ENCODE data around the gene MBD3.

MBD3 gene

GRCh38 chr19:1621574-1621973 is 28.9 kb upstream of the MBD3 start:
- TF ChIP-seq, protein P1, sequence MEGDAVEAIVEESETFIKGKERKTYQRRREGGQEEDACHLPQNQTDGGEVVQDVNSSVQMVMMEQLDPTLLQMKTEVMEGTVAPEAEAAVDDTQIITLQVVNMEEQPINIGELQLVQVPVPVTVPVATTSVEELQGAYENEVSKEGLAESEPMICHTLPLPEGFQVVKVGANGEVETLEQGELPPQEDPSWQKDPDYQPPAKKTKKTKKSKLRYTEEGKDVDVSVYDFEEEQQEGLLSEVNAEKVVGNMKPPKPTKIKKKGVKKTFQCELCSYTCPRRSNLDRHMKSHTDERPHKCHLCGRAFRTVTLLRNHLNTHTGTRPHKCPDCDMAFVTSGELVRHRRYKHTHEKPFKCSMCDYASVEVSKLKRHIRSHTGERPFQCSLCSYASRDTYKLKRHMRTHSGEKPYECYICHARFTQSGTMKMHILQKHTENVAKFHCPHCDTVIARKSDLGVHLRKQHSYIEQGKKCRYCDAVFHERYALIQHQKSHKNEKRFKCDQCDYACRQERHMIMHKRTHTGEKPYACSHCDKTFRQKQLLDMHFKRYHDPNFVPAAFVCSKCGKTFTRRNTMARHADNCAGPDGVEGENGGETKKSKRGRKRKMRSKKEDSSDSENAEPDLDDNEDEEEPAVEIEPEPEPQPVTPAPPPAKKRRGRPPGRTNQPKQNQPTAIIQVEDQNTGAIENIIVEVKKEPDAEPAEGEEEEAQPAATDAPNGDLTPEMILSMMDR (IDR thresholded peaks at IDR 0.05): no peak

DNA sequence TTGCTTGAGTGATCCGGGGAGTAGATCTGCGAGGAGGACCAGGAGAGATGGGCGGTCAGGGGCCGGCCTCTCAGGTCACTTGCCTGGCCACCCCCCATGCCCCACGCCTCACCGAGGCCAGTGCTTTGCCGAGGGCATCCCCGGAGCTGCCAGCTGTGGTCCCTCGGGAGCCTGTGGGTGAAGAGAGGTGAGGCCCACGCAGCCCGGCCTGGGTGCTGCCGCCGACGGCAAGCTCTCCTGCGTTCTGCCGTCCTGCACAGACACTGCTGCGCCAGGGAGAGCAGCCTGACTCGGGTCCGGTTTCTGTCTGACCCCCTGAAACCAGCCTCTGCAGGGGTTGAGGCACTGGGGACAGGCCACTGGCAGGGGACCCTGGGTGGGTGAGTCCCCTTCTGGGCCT is 28.4 kb upstream of the MBD3 start:
- H3K4me1 Mint-ChIP-seq: peaks cover 15% of the 10 kb centered on the region
- no peak for DNase-seq

More at GRCh38 chr19:1621574-1621973, 28.9 kb upstream of the MBD3 start:
- Mint-ChIP-seq H3K9me3 (no peaks in the 10 kb centered on the region), H3K4me1 (peaks cover 15% of the 10 kb centered on the region), H3K27ac (no peak overlapping the region), H3K36me3 (ENCODE audit: low read depth) (peaks cover 55% of the 10 kb centered on the region), H3K27me3 (ENCODE audit: low read depth, poor library complexity) (peaks cover 3% of the 10 kb centered on the region), H3K4me3 (no peak overlapping the region)
- DNase-seq: no peak

GRCh38 chr19:1620502-1620901 is 27.8 kb upstream of the MBD3 start:
- H3K36me3 Mint-ChIP-seq (ENCODE audit: low read depth): peaks cover 59% of the 10 kb centered on the region

More for the DNA sequence above, 28.4 kb upstream of the MBD3 start:
- peaks cover 3% of the 10 kb centered on the region for H3K27me3 Mint-ChIP-seq (ENCODE audit: low read depth, poor library complexity)
- H3K27ac Mint-ChIP-seq: no peak overlapping the region
- H3K36me3 Mint-ChIP-seq (ENCODE audit: low read depth): peaks cover 59% of the 10 kb centered on the region
- TF ChIP-seq, protein P1 (IDR thresholded peaks at IDR 0.05): no peak
- H3K4me3 Mint-ChIP-seq: no peak overlapping the region
- no peaks in the 10 kb centered on the region for H3K9me3 Mint-ChIP-seq

GRCh38 chr19:1619703-1620102 is 27.0 kb upstream of the MBD3 start:
- peaks cover 59% of the 10 kb centered on the region for H3K36me3 Mint-ChIP-seq (ENCODE audit: low read depth)
- no peak overlapping the region for H3K27ac Mint-ChIP-seq
- no peak overlapping the region for H3K4me3 Mint-ChIP-seq
- TF ChIP-seq, protein P1 (IDR thresholded peaks at IDR 0.05): no peak
- H3K27me3 Mint-ChIP-seq (ENCODE audit: low read depth, poor library complexity): peaks cover 3% of the 10 kb centered on the region
- no peaks in the 10 kb centered on the region for H3K9me3 Mint-ChIP-seq
- DNase-seq: no peak
- H3K4me1 Mint-ChIP-seq: peaks cover 13% of the 10 kb centered on the region

More at GRCh38 chr19:1620502-1620901, 27.8 kb upstream of the MBD3 start:
- DNase-seq: no peak
- Mint-ChIP-seq H3K27me3 (ENCODE audit: low read depth, poor library complexity) (peaks cover 3% of the 10 kb centered on the region), H3K9me3 (no peaks in the 10 kb centered on the region), H3K4me3 (no peak overlapping the region), H3K27ac (no peak overlapping the region), H3K4me1 (peaks cover 15% of the 10 kb centered on the region)
- TF ChIP-seq, protein P1 (IDR thresholded peaks at IDR 0.05): no peak

- Mint-ChIP-seq H3K27me3 (ENCODE audit: low read depth, poor library complexity) (peaks cover 7% of the 10 kb centered on the region), H3K27ac (no peak overlapping the region), H3K4me3 (no peak overlapping the region), H3K4me1 (peaks cover 7% of the 10 kb centered on the region), H3K36me3 (ENCODE audit: low read depth) (peaks cover 59% of the 10 kb centered on the region), H3K9me3 (no peaks in the 10 kb centered on the region)
- no peak for DNase-seq
- TF ChIP-seq, protein P1 (IDR thresholded peaks at IDR 0.05): no peak
Observed at GRCh38 chr19:1619094-1619439, 26.4 kb upstream of the MBD3 start.

Measured in nephron progenitor cell (in vitro differentiated cells).